HEK293 (cell line): Measurements from ENCODE around the gene ZNF609.

Experiments
- CTCF ChIA-PET: fragments of 350-600 bp; formaldehyde crosslinking; extraction: SDS; loops from one replicate; lab custom pipeline; 2021; ENCODE audit warnings: antibody characterized with exemption; lab: Yijun Ruan, JAX
- POLR2A ChIA-PET: fragments of 300-600 bp; formaldehyde crosslinking; extraction: SDS; loops from one replicate; lab custom pipeline; 2020; ENCODE audit warnings: antibody characterized with exemption, inconsistent platforms; lab: Yijun Ruan, JAX
- H3K27ac ChIP-seq: fragments of 200-500 bp; sonication (Bioruptor generic); 2 replicates; pipeline ENCODE4 v1.5.1; 2014; ENCODE audit warnings: low read depth, low read length, control low read depth, inconsistent platforms; ENCODE audit errors: extremely low read depth
- H3K36me3 ChIP-seq, 2 experiments: fragments of 200-500 bp in 1 of 2; sonication (Bioruptor generic) in 1 of 2; 1 replicate in 1 of 2; 2 replicates in 1 of 2; pipeline ENCODE4 v1.5.1; 2014 to 2017; ENCODE audit warnings: inconsistent platforms in 2 of 2, low read length in 2 of 2; ENCODE audit not compliant: control insufficient read depth in 2 of 2, insufficient read depth in 1 of 2
- H3K4me1 ChIP-seq: fragments of 200-500 bp; sonication (Bioruptor generic); 2 replicates; pipeline ENCODE4 v1.5.1; 2014; ENCODE audit warnings: mild to moderate bottlenecking, low read length, inconsistent platforms; ENCODE audit not compliant: control insufficient read depth, insufficient read depth
- H3K4me3 ChIP-seq: 2 replicates; pipeline ENCODE4 v1.5.1; 2011; ENCODE audit warnings: low read depth, mild to moderate bottlenecking, control low read depth, low read length, moderate library complexity
- H3K9me3 ChIP-seq: fragments of 200-500 bp; sonication (Bioruptor generic); 2 replicates; pipeline ENCODE4 v1.5.1; 2014; ENCODE audit warnings: low read depth, low read length, inconsistent platforms; ENCODE audit not compliant: control insufficient read depth, insufficient read depth
- GLIS1 ChIP-seq: fragments of 450-650 bp; formaldehyde crosslinking; IDR thresholded peaks from 2 replicates; pipeline ENCODE4 v1.5.1; 2016; ENCODE audit warnings: missing biosample characterization, missing genetic modification characterization
- KLF1 ChIP-seq: fragments of 450-650 bp; formaldehyde crosslinking; IDR thresholded peaks from 2 replicates; pipeline ENCODE4 v1.5.1; 2016; ENCODE audit warnings: missing biosample characterization, missing genetic modification characterization
- PRDM1 ChIP-seq: fragments of 450-650 bp; formaldehyde crosslinking; IDR thresholded peaks from 2 replicates; pipeline ENCODE4; 2016; ENCODE audit warnings: missing biosample characterization, missing genetic modification characterization
- WT1 ChIP-seq: fragments of 450-650 bp; formaldehyde crosslinking; IDR thresholded peaks from 2 replicates; pipeline ENCODE4 v1.5.1; 2016; ENCODE audit warnings: missing biosample characterization, missing genetic modification characterization
- ZNF10 ChIP-seq: fragments of 450-650 bp; formaldehyde crosslinking; IDR thresholded peaks from 2 replicates; pipeline ENCODE4 v1.5.1; 2017; ENCODE audit warnings: missing biosample characterization, missing genetic modification characterization
- ZNF133 ChIP-seq: fragments of 450-650 bp; formaldehyde crosslinking; IDR thresholded peaks from 2 replicates; pipeline ENCODE4 v1.5.1; 2016; ENCODE audit warnings: missing biosample characterization, missing genetic modification characterization
- ZNF184 ChIP-seq: fragments of 450-650 bp; IDR thresholded peaks from 2 replicates; pipeline ENCODE4 v1.5.1; 2018; ENCODE audit warnings: missing biosample characterization, mild to moderate bottlenecking, missing genetic modification characterization
- ZNF341 ChIP-seq: fragments of 450-650 bp; formaldehyde crosslinking; IDR thresholded peaks from 2 replicates; pipeline ENCODE4; 2016; ENCODE audit warnings: low read depth, missing biosample characterization, missing genetic modification characterization
- ZNF423 ChIP-seq: fragments of 450-650 bp; formaldehyde crosslinking; IDR thresholded peaks from 2 replicates; pipeline ENCODE4 v1.5.1; 2016; ENCODE audit warnings: missing biosample characterization, missing genetic modification characterization
- ZNF514 ChIP-seq: fragments of 450-650 bp; formaldehyde crosslinking; IDR thresholded peaks from 2 replicates; pipeline ENCODE4 v1.5.1; 2016; ENCODE audit warnings: missing biosample characterization, missing genetic modification characterization
- ZNF521 ChIP-seq: fragments of 450-650 bp; formaldehyde crosslinking; IDR thresholded peaks from 2 replicates; pipeline ENCODE4 v1.5.1; 2017; ENCODE audit warnings: missing biosample characterization, mild to moderate bottlenecking, missing genetic modification characterization
- ZNF654 ChIP-seq: fragments of 450-650 bp; formaldehyde crosslinking; IDR thresholded peaks from 2 replicates; pipeline ENCODE4 v1.5.1; 2016; ENCODE audit warnings: low read depth, missing biosample characterization, missing genetic modification characterization
- ZNF677 ChIP-seq: fragments of 450-650 bp; IDR thresholded peaks from 2 replicates; pipeline ENCODE4 v1.5.0; 2018; ENCODE audit warnings: missing biosample characterization, mild to moderate bottlenecking, missing genetic modification characterization, moderate library complexity
- ZSCAN18 ChIP-seq: fragments of 450-650 bp; formaldehyde crosslinking; IDR thresholded peaks from 2 replicates; pipeline ENCODE4 v1.5.1; 2016; ENCODE audit warnings: missing biosample characterization, missing genetic modification characterization
- TF ChIP-seq, protein P1 (sequence below): fragments of 450-650 bp; formaldehyde crosslinking; IDR thresholded peaks from 2 replicates; pipeline ENCODE4 v1.5.1; 2016; ENCODE audit warnings: missing biosample characterization, missing genetic modification characterization
- TF ChIP-seq, protein P2 (sequence below): fragments of 450-650 bp; formaldehyde crosslinking; IDR thresholded peaks from 2 replicates; pipeline ENCODE4 v1.5.1; 2016; ENCODE audit warnings: missing biosample characterization, missing genetic modification characterization
- TF ChIP-seq, protein P3 (sequence below): fragments of 450-650 bp; formaldehyde crosslinking; IDR thresholded peaks from 2 replicates; pipeline ENCODE4 v1.5.1; 2017; ENCODE audit warnings: missing biosample characterization, mild to moderate bottlenecking, missing genetic modification characterization, moderate library complexity
- TF ChIP-seq, protein P4 (sequence below): fragments of 450-650 bp; formaldehyde crosslinking; IDR thresholded peaks from 2 replicates; pipeline ENCODE4 v1.5.1; 2016; ENCODE audit warnings: missing biosample characterization, missing genetic modification characterization
- TF ChIP-seq, protein P5 (sequence below): fragments of 450-650 bp; formaldehyde crosslinking; IDR thresholded peaks from 2 replicates; pipeline ENCODE4 v1.5.1; 2016; ENCODE audit warnings: missing biosample characterization, missing genetic modification characterization

ZNF609 gene

DNA sequence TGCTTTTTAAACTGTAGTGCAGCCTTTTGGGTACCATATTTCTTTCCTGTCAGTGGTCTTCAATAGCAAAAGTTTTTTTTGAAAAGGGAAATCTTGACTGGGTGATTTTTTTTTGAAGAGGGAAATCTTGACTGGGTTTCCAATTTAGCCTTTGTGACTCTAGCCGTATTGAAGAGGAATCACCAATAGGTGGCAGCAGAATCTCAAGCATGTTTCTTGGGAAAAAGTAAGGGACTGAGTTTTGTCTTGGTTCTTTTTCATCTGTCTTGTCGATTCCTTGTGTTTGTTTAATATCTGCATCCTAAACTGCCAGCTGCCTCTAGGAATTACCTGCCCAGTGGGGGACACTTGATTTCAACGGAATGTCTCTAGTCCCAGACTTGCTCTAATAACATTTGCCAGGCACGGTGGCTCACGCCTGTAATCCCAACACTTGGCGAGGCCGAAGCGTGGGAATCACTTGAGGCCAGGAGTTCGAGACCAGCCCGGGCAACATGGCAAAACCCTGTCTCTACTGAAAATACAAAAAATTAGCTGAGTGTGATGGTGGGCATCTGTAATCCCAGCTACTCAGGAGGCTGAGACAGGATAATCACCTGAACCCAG is 225.9 kb downstream of the ZNF609 start:
- Histone ChIP-seq H3K36me3 (peaks cover 5 to 81% of the 10 kb centered on the region in 2 experiments), H3K4me1 (no peaks in the 10 kb centered on the region; the same call in 1 of the 2 replicates)
- TF ChIP-seq, protein P1, sequence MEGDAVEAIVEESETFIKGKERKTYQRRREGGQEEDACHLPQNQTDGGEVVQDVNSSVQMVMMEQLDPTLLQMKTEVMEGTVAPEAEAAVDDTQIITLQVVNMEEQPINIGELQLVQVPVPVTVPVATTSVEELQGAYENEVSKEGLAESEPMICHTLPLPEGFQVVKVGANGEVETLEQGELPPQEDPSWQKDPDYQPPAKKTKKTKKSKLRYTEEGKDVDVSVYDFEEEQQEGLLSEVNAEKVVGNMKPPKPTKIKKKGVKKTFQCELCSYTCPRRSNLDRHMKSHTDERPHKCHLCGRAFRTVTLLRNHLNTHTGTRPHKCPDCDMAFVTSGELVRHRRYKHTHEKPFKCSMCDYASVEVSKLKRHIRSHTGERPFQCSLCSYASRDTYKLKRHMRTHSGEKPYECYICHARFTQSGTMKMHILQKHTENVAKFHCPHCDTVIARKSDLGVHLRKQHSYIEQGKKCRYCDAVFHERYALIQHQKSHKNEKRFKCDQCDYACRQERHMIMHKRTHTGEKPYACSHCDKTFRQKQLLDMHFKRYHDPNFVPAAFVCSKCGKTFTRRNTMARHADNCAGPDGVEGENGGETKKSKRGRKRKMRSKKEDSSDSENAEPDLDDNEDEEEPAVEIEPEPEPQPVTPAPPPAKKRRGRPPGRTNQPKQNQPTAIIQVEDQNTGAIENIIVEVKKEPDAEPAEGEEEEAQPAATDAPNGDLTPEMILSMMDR (tag by site-specific recombination), result peak; percentile 53
- TF ChIP-seq, protein P2, sequence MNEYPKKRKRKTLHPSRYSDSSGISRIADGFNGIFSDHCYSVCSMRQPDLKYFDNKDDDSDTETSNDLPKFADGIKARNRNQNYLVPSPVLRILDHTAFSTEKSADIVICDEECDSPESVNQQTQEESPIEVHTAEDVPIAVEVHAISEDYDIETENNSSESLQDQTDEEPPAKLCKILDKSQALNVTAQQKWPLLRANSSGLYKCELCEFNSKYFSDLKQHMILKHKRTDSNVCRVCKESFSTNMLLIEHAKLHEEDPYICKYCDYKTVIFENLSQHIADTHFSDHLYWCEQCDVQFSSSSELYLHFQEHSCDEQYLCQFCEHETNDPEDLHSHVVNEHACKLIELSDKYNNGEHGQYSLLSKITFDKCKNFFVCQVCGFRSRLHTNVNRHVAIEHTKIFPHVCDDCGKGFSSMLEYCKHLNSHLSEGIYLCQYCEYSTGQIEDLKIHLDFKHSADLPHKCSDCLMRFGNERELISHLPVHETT (tag by site-specific recombination), result no peak
- TF ChIP-seq ZSCAN18 (no peak), WT1 (tag by site-specific recombination) (no peak), PRDM1 (peak; percentile 28; the same call in 1 of the 2 replicates), ZNF184 (tag by site-specific recombination) (no peak), ZNF677 (tag by site-specific recombination) (peak; percentile 82), ZNF654 (tag by site-specific recombination) (peak; percentile 82)
- TF ChIP-seq, all 188 proteins: peak for 4
- H3K4me3 ChIP-seq, result no peak overlapping the region
- no peak overlapping the region for H3K27ac ChIP-seq
- no peaks in the 10 kb centered on the region for H3K9me3 ChIP-seq
- ChIA-PET POLR2A (interaction anchor here (1.5 kb wide), 1 partner anchor 42 kb away, joined by 5 read pairs; no protein-coding TSS in a partner anchor), CTCF (interaction anchor here (0.6 to 8.5 kb wide), 13 partner anchors 12 to 466 kb away, joined by 3 to 127 read pairs (median 4); no protein-coding TSS in a partner anchor)

DNA sequence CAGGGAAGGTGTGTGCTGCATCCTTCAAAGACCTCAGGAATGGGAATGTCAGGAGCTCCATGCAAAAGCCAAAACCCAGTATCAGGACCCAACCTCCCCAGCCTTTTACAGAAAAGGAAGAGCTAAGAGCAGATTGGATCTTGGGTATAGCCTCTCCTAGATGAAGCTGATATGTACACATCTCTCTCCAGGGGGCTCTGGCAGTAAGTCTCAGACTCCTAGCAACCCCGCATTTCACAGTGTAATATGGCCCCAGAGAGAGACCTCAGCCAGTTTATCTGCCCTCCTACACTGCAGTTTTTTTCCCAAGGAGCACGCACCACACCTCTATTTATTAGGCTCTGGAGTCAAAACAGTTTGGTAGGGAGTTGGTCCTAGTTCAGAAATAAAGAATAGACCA is 226.8 kb downstream of the ZNF609 start:
- H3K4me3 ChIP-seq, result no peak overlapping the region
- H3K4me1 ChIP-seq, result no peaks in the 10 kb centered on the region; the same call in 1 of the 2 replicates
- TF ChIP-seq ZNF10 (tag by site-specific recombination) (no peak), ZNF423 (tag by site-specific recombination) (0 out of 2 replicates have a peak, but pooled peaks have one; percentile 31), ZNF133 (tag by site-specific recombination) (no peak), ZNF341 (no peak), ZNF521 (tag by site-specific recombination) (no peak), GLIS1 (tag by site-specific recombination) (peak; percentile 87)
- no peaks in the 10 kb centered on the region for H3K9me3 ChIP-seq
- ChIA-PET CTCF (interaction anchor here (0.7 to 8.5 kb wide), 10 partner anchors 11 to 477 kb away, joined by 3 to 127 read pairs (median 5); no protein-coding TSS in a partner anchor), POLR2A (interaction anchor here (1.5 kb wide), 1 partner anchor 41 kb away, joined by 5 read pairs; no protein-coding TSS in a partner anchor)
- no peak overlapping the region for H3K27ac ChIP-seq
- peaks cover 5 to 80% of the 10 kb centered on the region in 2 experiments for H3K36me3 ChIP-seq

DNA sequence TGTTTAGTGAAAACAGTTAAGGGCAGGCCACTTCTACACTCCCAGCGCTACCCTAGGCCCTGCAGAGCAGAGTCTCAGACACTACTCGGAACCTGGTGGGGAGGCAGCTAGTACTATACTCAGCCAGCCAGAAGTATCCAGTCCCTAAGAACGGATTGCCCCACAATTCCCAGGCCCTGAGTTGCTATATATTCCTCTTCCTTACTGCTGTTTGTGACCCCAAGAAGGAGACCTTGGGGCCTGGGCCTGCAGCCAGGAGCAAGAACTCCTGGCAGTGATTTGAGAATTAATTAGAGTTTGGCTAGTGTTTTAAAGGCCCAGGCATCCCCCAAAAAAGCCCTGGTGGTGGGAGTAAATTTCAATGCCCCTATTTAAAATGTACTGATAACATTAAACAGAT is 227.3 kb downstream of the ZNF609 start:
- H3K9me3 ChIP-seq, result no peaks in the 10 kb centered on the region
- peak overlapping the region; percentile 22; the same call in 1 of the 2 replicates for H3K27ac ChIP-seq
- peaks cover 8 to 77% of the 10 kb centered on the region in 2 experiments for H3K36me3 ChIP-seq
- H3K4me3 ChIP-seq, result no peak overlapping the region
- H3K4me1 ChIP-seq, result no peaks in the 10 kb centered on the region; the same call in 1 of the 2 replicates
- POLR2A ChIA-PET, result interaction anchor here (1.5 kb wide), 1 partner anchor 40 kb away, joined by 5 read pairs; no protein-coding TSS in a partner anchor
- CTCF ChIA-PET, result interaction anchor here (1.0 to 8.5 kb wide), 6 partner anchors 12 to 478 kb away, joined by 3 to 127 read pairs (median 6); no protein-coding TSS in a partner anchor
- TF ChIP-seq KLF1 (tag by site-specific recombination), result no peak
- TF ChIP-seq, protein P3, sequence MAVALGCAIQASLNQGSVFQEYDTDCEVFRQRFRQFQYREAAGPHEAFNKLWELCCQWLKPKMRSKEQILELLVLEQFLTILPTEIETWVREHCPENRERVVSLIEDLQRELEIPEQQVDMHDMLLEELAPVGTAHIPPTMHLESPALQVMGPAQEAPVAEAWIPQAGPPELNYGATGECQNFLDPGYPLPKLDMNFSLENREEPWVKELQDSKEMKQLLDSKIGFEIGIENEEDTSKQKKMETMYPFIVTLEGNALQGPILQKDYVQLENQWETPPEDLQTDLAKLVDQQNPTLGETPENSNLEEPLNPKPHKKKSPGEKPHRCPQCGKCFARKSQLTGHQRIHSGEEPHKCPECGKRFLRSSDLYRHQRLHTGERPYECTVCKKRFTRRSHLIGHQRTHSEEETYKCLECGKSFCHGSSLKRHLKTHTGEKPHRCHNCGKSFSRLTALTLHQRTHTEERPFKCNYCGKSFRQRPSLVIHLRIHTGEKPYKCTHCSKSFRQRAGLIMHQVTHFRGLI, result no peak
- TF ChIP-seq, protein P4, sequence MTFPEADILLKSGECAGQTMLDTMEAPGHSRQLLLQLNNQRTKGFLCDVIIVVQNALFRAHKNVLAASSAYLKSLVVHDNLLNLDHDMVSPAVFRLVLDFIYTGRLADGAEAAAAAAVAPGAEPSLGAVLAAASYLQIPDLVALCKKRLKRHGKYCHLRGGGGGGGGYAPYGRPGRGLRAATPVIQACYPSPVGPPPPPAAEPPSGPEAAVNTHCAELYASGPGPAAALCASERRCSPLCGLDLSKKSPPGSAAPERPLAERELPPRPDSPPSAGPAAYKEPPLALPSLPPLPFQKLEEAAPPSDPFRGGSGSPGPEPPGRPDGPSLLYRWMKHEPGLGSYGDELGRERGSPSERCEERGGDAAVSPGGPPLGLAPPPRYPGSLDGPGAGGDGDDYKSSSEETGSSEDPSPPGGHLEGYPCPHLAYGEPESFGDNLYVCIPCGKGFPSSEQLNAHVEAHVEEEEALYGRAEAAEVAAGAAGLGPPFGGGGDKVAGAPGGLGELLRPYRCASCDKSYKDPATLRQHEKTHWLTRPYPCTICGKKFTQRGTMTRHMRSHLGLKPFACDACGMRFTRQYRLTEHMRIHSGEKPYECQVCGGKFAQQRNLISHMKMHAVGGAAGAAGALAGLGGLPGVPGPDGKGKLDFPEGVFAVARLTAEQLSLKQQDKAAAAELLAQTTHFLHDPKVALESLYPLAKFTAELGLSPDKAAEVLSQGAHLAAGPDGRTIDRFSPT (tag by site-specific recombination), result no peak
- no peak for TF ChIP-seq ZNF514
- TF ChIP-seq, protein P5, sequence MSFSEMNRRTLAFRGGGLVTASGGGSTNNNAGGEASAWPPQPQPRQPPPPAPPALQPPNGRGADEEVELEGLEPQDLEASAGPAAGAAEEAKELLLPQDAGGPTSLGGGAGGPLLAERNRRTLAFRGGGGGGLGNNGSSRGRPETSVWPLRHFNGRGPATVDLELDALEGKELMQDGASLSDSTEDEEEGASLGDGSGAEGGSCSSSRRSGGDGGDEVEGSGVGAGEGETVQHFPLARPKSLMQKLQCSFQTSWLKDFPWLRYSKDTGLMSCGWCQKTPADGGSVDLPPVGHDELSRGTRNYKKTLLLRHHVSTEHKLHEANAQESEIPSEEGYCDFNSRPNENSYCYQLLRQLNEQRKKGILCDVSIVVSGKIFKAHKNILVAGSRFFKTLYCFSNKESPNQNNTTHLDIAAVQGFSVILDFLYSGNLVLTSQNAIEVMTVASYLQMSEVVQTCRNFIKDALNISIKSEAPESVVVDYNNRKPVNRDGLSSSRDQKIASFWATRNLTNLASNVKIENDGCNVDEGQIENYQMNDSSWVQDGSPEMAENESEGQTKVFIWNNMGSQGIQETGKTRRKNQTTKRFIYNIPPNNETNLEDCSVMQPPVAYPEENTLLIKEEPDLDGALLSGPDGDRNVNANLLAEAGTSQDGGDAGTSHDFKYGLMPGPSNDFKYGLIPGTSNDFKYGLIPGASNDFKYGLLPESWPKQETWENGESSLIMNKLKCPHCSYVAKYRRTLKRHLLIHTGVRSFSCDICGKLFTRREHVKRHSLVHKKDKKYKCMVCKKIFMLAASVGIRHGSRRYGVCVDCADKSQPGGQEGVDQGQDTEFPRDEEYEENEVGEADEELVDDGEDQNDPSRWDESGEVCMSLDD, result no peak
